Dendritic cell treated with granulocyte-macrophage colony-stimulating factor and Interleukin-4, amounts not matched to agents 40 ng/mL and 50 ng/mL, for 4 days (primary cell): Measurements from ENCODE around the gene ZNF219.
A peak's percentile ranks its signal among the peaks of the same experiment; 100 is the strongest.

Experiments
- H3K27ac Mint-ChIP-seq: one replicate; pipeline ENCODE4 v1.8.0; 2022; ENCODE audit warnings: mild to moderate bottlenecking, mixed read lengths
- H3K27me3 Mint-ChIP-seq: one replicate; pipeline ENCODE4 v1.8.0; 2022; ENCODE audit warnings: mild to moderate bottlenecking, mixed read lengths
- H3K36me3 Mint-ChIP-seq: one replicate; pipeline ENCODE4 v1.8.0; 2022; ENCODE audit warnings: low read depth, mixed read lengths
- H3K4me1 Mint-ChIP-seq: one replicate; pipeline ENCODE4 v1.8.0; 2022; ENCODE audit warnings: low read depth, mixed read lengths
- H3K4me3 Mint-ChIP-seq: one replicate; pipeline ENCODE4 v1.8.0; 2022; ENCODE audit warnings: mild to moderate bottlenecking, moderate library complexity, mixed read lengths
- H3K9me3 Mint-ChIP-seq: one replicate; pipeline ENCODE4 v1.8.0; 2022; ENCODE audit warnings: mixed read lengths
- intact Hi-C: fragments of 100-400 bp; cut with micrococcal nuclease; formaldehyde crosslinking; loops from one replicate; pipeline ENCODE4 v1.15.0; 2022

The ZNF219 gene

DNA sequence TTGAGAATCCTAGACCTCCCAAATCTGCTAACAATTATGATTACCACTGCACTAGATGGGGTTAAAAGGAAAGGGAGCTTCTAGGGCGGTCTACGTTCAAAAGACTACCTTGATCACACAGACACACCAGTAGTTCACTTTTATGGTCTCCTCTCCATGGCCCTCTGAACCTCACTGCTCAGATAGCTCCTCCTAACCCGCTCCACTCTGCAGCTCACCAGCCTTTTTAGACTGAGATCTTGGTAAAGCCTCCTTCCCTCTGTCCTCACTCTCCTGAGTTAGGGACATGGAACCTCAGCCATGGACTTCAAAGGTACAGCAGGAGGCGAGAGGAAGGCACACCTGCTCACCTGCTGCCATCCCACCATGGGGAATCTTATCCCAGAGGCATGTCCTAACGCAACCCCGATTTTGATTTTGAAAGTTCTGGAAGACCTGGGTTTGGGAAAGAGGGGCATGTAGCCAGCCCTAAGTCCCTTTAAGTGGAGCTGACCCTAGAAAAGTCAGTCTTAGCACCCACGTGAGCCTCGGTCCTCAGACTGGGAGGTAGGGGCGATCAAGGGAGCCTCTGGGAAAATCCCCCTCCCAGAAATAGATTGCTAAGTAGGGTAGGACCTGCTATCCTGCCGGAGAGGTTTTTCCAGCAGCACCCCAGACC, 1.3 kb downstream of the ZNF219 start:
- Mint-ChIP-seq H3K4me3 (peak overlapping the region; percentile 68), H3K9me3 (no peaks in the 10 kb centered on the region), H3K4me1 (peaks cover 54% of the 10 kb centered on the region), H3K27me3 (no peaks in the 10 kb centered on the region), H3K36me3 (peaks cover 15% of the 10 kb centered on the region), H3K27ac (peak overlapping the region; percentile 54)
- intact Hi-C loops, result loop anchor here (2.0 kb wide), 1 partner anchor 82 kb away; no protein-coding TSS in a partner anchor

DNA sequence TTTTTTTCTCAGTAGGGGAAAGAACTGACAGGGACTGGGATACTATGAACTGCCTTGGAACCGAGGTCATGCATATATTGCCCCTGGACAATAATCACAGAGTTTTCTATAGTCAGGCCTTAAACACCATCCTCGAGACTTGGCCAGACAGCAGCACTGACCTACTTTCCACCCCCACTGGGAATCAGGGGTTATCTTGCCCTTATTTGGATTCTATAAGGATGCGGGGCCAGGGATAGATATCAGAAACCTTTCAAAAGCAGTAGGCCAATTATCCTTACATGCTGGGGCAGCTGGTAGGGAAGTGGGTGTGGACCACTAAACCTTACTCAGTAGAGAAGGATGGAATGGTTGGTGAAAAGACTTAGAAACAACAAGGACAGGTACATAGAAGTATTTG, 2.0 kb downstream of the ZNF219 start:
- Mint-ChIP-seq H3K27me3 (no peaks in the 10 kb centered on the region), H3K4me3 (no peak overlapping the region)
- intact Hi-C loops, result loop anchor here (2.0 kb wide), 1 partner anchor 82 kb away; no protein-coding TSS in a partner anchor

DNA sequence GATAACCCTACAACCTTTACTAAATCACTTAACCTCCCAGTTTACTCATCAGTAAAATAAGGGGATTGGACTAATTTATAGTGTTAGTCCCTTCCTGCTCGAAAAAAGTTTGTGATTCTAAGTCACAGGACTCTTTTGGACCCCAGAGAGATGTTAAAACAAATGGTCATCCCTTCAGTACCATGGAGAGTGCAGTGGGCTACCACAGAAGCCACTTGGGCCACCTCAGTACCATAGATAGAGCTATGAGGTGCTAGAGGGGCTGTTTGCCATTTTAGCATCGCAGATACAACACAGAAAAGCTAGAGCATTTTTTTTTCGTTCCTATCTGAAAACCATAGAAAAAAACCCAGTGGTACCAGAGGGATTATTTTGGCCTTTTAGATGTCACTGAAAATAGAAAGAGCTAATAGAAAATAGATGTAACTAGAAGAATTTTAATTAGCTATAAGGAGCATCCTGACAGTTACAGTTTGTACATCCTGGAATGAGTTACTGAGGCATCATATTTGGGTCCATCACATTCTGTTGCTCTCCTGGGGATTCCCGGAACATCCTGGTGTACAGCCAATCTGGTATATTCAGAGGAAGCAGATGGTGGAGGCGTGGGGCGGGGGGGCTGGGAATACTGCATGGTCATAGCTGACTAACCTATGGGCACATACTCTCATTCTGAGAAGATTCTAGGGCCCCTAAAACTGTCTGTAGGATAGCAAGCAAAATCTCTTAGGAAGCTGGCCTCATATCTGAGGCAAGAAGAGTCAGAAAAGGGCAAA, 2.8 kb downstream of the ZNF219 start:
- Mint-ChIP-seq H3K36me3 (peaks cover 30% of the 10 kb centered on the region), H3K4me3 (no peak overlapping the region)

More for the DNA sequence above, 2.0 kb downstream of the ZNF219 start:
- H3K4me1 Mint-ChIP-seq, result peaks cover 56% of the 10 kb centered on the region
- H3K9me3 Mint-ChIP-seq, result no peaks in the 10 kb centered on the region
- H3K36me3 Mint-ChIP-seq, result peaks cover 22% of the 10 kb centered on the region
- H3K27ac Mint-ChIP-seq, result no peak overlapping the region

DNA sequence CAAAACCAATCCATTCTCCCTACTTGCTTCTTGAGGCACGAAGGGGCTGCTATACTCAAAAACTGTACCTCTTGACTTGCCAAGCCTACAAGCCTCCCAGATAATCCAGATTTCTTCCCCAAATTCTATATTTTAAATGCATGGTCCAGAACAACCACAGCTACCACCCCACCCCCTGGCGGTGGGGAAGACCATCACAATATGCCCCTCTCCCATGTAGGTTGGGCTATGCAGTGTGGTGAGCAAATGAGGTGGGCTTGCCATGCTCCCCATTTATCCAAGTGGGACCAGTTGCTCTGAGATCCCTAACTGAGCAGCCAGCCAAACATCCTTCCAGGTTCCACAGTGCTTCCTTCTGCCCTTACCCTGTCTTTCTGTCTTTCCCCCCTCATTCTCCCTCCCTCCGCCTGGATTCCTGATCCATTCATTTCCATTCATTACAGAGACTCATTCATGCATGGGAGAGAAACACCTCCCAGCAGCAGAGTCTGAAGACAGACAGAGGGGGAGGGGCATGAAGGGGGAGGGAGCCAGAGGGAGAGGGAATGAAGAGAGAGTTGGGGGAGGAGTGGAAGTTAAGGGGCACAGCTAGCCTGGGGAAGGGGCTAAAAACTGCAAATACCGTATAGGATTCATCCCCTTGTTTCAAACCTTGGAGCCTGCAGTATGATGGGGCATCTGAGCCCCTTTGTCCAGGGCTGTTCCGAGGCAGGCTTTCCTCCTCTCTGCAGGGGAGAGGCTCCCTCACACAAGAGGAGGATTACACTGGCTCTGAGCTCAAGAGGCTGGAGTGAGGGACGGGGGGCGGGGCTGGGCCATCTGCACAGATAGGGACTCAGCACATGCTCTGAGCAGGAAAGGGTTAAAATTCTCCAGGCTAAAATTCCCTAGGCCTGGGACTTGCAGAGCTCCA, 4.4 kb downstream of the ZNF219 start:
- intact Hi-C loops, result no loop called here
- Mint-ChIP-seq H3K4me3 (no peak overlapping the region), H3K27ac (no peak overlapping the region), H3K4me1 (peaks cover 55% of the 10 kb centered on the region), H3K36me3 (peaks cover 46% of the 10 kb centered on the region), H3K27me3 (no peaks in the 10 kb centered on the region), H3K9me3 (no peaks in the 10 kb centered on the region)

More for the DNA sequence above, 2.8 kb downstream of the ZNF219 start:
- intact Hi-C loops, result loop anchor here (2.0 kb wide), 1 partner anchor 81 kb away; no protein-coding TSS in a partner anchor
- Mint-ChIP-seq H3K9me3 (no peaks in the 10 kb centered on the region), H3K27ac (no peak overlapping the region), H3K4me1 (peaks cover 57% of the 10 kb centered on the region), H3K27me3 (no peaks in the 10 kb centered on the region)

DNA sequence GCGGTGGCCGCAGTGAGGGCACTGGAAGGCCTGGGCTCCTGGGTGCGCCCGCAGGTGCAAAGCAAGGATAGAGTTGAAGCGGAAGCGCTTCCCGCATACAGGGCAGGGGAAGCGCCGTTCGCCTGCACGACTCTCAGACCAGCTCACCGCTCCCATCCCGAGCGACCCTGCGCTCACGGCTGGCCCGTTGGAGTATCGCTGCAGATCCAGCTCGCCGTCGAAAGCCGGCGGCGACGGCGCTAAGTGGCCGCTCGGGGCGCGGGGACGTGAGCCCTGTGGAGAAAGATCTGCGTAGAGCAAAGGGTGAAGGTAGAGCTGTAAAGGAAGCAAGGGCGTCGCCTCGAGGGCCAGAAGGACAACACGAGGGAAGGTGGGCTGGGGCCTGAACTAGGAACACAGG, 5.4 kb downstream of the ZNF219 start:
- H3K4me1 Mint-ChIP-seq, result peaks cover 58% of the 10 kb centered on the region
- H3K4me3 Mint-ChIP-seq, result no peak overlapping the region
- no peaks in the 10 kb centered on the region for H3K27me3 Mint-ChIP-seq
- no peak overlapping the region for H3K27ac Mint-ChIP-seq
- intact Hi-C loops, result no loop called here
- no peaks in the 10 kb centered on the region for H3K9me3 Mint-ChIP-seq
- H3K36me3 Mint-ChIP-seq, result peaks cover 56% of the 10 kb centered on the region

DNA sequence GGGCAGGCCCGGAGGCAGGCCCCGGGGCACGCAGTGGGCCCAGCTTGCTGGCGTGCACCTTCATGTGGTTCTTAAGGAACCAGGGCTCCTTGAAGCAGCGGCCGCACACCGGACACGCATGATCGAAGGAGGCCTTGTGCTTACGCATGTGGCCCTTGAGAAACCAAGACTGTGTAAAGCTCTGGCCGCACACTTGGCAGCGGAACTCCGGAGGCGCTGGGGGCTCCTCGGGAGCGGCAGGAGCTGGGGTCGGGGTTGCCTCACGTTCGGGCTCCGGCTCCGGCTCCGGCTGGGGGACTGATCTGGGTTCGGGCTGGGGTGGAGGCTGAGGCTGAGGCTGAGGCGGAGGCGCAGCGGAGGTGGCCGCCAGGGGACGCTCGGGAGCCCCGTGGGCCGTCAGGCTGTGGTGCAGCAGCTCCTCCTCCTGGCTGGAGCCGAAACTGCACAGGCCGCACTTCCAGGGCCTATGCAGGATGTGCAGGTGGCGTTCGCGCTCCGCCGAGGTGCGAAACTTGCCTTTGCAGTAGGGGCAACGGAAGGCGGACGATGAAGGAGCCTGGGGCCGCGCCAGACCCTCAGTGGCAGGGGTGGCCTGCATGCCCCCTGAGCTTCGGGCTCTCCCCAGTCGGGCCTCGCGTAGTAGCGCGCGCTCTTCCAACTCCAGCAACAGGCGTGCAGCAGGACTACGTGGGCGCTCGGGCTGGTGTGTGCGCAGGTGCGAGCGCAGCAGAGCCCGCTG, 6.0 kb downstream of the ZNF219 start:
- no peaks in the 10 kb centered on the region for H3K9me3 Mint-ChIP-seq
- H3K4me1 Mint-ChIP-seq, result peaks cover 60% of the 10 kb centered on the region
- peaks cover 62% of the 10 kb centered on the region for H3K36me3 Mint-ChIP-seq
- no peak overlapping the region for H3K4me3 Mint-ChIP-seq
- H3K27ac Mint-ChIP-seq, result no peak overlapping the region
- H3K27me3 Mint-ChIP-seq, result no peaks in the 10 kb centered on the region
- intact Hi-C loops, result loop anchor here (1.0 kb wide), 1 partner anchor 24 kb away; no protein-coding TSS in a partner anchor

DNA sequence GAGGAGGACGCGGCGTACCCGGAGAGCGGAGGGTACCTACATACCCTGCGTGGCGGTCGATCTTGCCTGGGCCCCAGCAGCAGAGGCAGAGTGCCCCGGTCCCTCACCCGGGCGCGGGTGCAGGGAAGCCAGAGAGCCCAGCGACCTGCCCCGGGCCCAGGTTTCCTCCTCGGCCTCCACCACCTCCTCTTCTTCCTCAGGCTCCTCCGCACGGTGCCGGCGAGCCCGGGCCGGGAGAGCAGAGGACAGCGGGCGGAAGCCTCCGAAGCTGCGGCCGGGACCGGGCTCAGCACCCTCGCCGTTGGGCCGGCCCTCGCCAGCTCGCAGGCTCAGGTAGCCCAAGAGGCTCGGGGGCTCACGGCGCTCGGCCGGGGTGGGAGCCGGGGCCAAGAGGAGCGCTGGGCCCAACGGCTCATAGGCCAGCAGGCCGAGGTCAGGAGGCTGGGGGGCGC, 6.6 kb downstream of the ZNF219 start:
- no peak overlapping the region for H3K4me3 Mint-ChIP-seq
- H3K27ac Mint-ChIP-seq, result peak overlapping the region; percentile 17

DNA sequence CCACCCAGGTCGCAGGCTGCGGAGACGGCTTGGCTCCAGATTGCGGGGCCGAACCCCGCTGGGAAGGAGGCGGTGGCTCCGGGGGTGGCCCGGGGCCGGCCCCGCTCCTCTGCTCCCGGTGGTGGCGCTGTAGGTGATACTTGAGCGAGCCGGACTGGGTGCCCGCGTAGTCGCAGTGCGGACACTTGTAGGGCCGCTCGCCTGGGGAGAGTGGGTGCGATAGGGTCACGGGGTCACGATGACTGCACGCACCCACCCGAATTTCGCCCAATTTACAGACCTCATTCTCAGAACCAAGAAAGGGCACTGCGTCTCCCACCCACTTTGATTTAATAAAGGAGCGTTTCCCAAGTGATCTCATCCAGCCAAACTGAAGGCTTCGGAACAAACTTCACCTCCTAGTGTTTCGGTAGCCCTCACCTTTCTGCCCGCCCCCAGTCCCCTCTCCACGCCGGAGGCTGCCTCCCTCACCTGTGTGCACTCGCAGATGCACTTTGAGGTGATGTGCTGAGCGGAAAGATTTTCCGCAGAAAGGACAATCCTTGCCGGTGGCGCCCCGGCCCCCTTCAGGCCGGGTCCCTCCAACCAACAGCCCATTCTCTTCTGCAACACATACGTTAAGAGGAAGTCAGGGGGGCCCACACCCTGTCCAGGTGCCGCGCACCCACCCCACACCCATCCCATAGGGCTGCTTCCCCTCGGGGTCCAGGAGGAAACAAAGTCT, 7.4 kb downstream of the ZNF219 start:
- Mint-ChIP-seq H3K36me3 (peaks cover 75% of the 10 kb centered on the region), H3K27me3 (no peaks in the 10 kb centered on the region), H3K27ac (peak overlapping the region; percentile 17), H3K4me1 (peaks cover 61% of the 10 kb centered on the region), H3K4me3 (no peak overlapping the region), H3K9me3 (no peaks in the 10 kb centered on the region)
- intact Hi-C loops, result loop anchor here (2.0 kb wide), 1 partner anchor 14 kb away; no protein-coding TSS in a partner anchor

More for the DNA sequence above, 6.6 kb downstream of the ZNF219 start:
- no peaks in the 10 kb centered on the region for H3K27me3 Mint-ChIP-seq
- H3K36me3 Mint-ChIP-seq, result peaks cover 68% of the 10 kb centered on the region
- peaks cover 60% of the 10 kb centered on the region for H3K4me1 Mint-ChIP-seq
- intact Hi-C loops, result loop anchor here (1.0 to 2.0 kb wide), 2 partner anchors 13 to 24 kb away; no protein-coding TSS in a partner anchor
- no peaks in the 10 kb centered on the region for H3K9me3 Mint-ChIP-seq

DNA sequence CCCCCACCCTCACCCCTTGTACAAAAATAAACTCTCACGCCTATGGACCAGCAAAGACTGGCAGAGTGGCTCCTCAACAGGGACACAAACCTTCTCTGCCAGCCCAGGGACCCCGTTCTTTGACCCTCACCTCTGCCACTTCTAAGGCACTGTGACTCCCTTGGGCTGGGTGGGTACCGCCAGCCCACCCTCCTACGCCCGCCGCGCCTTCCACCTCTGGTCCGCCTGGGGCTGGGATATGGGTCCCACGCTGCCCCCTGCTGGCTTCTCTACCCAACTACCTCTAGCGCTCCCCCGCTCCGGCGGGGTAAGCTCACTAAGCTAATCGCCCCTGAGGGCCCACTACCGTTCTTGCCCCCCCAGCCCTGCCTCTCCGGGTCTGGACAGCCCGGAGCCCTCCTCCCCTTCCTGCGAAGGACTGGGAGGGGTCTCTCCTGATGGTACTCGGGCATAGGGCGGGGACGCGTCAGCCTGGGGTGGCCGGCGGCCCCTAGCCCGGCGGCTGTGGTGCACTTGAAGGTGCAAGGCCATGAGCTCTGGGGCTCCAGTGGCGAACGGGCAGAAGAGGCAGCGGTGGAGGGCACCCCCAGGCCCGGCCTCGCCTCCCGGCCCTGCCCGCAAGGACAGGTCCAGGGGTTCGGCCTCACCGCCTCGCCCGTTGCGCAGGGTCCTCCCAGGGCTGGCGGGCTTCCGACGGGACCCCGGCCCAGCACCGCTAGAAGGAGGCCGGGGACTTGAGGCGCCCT, 8.1 kb downstream of the ZNF219 start:
- peak overlapping the region; percentile 2 for H3K27ac Mint-ChIP-seq
- peaks cover 68% of the 10 kb centered on the region for H3K4me1 Mint-ChIP-seq
- H3K36me3 Mint-ChIP-seq, result peaks cover 82% of the 10 kb centered on the region
- H3K9me3 Mint-ChIP-seq, result no peaks in the 10 kb centered on the region
- H3K27me3 Mint-ChIP-seq, result no peaks in the 10 kb centered on the region
- no peak overlapping the region for H3K4me3 Mint-ChIP-seq
- intact Hi-C loops, result loop anchor here (2.0 kb wide), 1 partner anchor 14 kb away; no protein-coding TSS in a partner anchor

DNA sequence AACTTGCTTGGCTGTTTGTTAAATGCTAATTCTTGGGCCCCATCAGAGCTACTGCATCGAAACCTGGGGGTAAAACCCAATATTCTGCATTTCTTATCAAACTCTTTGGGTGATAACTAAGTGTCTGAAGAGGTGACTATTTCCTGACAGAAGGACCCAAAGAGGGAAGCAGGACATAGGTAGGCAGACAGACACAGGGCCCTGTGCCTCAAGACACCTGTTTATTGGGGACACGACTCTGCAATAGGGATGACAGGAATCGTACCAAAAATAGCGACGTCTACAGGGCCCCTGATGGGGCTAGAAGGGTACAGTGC, 8.6 kb downstream of the ZNF219 start:
- no peak overlapping the region for H3K4me3 Mint-ChIP-seq
- H3K9me3 Mint-ChIP-seq, result no peaks in the 10 kb centered on the region
- no peak overlapping the region for H3K27ac Mint-ChIP-seq
- intact Hi-C loops, result loop anchor here (2.0 kb wide), 1 partner anchor 15 kb away; no protein-coding TSS in a partner anchor
- peaks cover 73% of the 10 kb centered on the region for H3K4me1 Mint-ChIP-seq
- H3K27me3 Mint-ChIP-seq, result no peaks in the 10 kb centered on the region
- H3K36me3 Mint-ChIP-seq, result peaks cover 88% of the 10 kb centered on the region

DNA sequence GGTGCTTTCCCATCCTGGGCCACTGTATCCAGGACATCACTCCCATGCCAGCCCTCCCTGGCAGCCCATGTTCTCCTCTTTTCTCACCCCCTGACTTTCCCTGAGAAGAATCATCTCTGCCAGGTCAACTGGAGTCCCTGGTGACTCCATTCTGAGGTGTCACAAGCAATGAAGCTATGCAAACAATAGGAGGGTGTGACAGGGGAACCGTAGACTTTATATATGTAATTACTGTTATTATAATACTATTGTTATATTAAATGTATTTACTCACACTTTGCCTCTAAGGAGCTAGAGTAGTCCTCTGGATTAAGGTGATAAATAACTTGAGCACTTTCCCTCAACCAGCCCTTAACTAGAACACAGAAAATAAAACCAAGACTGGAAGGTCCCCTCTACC, 9.2 kb downstream of the ZNF219 start:
- H3K4me1 Mint-ChIP-seq, result peaks cover 76% of the 10 kb centered on the region
- H3K27me3 Mint-ChIP-seq, result no peaks in the 10 kb centered on the region
- intact Hi-C loops, result no loop called here
- peak overlapping the region; percentile 24 for H3K27ac Mint-ChIP-seq
- peaks cover 93% of the 10 kb centered on the region for H3K36me3 Mint-ChIP-seq
- H3K9me3 Mint-ChIP-seq, result no peaks in the 10 kb centered on the region
- H3K4me3 Mint-ChIP-seq, result no peak overlapping the region

DNA sequence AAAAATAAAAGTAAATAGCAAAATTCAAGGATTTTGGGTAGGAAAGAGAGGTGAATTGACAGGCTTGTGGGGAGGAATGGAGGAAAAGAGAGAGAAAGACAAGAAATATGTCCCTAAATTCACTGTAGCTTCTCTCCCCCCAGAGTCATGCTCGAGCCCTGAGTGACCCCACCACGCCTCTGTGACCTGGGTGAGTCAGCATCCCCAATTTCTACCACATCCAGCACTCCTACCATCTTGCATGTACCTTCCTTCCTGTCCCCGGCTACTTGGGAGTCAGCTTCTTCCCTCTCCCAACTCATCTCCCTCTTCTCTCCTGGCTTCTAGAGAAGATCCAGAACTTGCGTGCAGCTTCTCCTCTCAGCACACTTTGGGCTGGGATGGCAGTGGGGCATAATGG, 9.8 kb downstream of the ZNF219 start:
- Mint-ChIP-seq H3K27me3 (no peaks in the 10 kb centered on the region), H3K9me3 (no peaks in the 10 kb centered on the region), H3K36me3 (peaks cover 99% of the 10 kb centered on the region), H3K4me1 (peaks cover 75% of the 10 kb centered on the region), H3K27ac (peak overlapping the region; percentile 24), H3K4me3 (no peak overlapping the region)
- intact Hi-C loops, result no loop called here
